Ecto neural progenitor cell (in vitro differentiated cells): ENCODE measurements around the gene BTBD8.
"Not testable (repeated sequence)": the region's sequence is repeated elsewhere in the genome, so short reads cannot be mapped to it uniquely, and the experiment has no call there.

Experiments used
- DNase-seq: peaks from one replicate; pipeline ENCODE4 v3.0.0-alpha.2; 2018; ENCODE audit warnings: low spot score

Gene BTBD8

DNA sequence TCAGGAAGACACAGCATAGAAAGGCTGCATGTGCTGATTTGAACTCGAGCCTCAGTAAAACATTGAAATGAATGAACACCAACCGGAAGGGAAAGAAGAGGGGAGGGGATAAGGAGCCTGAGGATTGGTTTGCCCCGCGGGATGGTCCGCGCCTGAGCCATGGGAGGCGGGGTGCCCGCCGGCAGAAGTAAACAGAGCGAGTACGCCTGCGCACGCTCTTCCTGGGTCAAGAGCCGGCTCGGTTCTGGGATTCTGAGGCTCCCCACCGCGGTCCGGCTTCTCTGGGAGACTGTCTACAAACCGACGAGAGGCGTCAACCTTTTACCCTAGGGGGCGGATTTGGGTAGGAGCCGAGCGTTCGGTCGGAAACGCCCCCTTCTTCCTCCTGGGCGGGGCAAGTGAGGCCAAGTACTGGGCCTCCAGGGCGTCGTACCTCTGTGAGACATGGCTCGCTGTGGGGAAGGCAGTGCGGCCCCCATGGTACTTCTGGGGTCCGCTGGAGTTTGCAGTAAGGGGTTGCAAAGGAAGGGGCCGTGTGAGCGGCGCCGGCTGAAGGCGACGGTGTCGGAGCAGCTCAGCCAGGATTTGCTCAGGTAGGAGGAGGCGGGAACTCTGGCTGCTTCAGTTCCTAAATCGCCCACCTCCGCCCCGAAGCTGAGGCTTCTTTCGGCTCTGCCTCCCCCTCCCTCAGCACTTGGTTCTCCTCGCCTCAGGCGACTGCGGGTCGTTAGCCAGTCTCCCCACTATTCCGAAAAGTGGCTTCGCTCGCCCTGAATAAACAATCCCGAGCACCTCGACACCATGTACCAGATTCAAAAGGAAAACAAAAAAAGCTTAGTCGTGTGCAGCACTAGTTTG is at the start of gene BTBD8:
BTBD8 (plus strand) TSS at position 218 of the 858 bp plus-strand sequence; CDS start at position 445, 227 bp downstream.
- peak; percentile 87 for DNase-seq

DNA sequence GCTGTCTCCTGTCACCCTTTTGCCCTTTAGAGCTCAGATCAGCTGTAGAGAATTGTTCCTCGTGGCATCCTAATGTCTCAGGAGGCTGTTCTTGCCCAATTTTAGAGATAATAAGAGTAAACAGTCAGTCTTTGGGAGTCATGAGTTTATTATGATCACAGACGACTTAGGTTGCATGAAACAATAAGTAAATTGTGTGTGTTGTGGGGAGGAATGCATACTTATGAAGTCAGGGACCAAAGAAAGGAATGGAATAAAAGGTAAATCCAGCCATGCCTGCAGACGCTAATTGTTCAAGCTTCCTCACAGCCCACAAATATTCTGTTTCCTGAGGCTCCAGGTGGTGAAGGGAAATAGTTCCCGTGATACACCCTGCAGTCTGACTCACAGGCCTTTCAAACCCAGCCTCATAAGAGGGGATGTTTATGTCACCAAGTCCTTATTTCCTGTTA is 49.5 kb upstream of the BTBD8 start:
- no peak for DNase-seq

DNA sequence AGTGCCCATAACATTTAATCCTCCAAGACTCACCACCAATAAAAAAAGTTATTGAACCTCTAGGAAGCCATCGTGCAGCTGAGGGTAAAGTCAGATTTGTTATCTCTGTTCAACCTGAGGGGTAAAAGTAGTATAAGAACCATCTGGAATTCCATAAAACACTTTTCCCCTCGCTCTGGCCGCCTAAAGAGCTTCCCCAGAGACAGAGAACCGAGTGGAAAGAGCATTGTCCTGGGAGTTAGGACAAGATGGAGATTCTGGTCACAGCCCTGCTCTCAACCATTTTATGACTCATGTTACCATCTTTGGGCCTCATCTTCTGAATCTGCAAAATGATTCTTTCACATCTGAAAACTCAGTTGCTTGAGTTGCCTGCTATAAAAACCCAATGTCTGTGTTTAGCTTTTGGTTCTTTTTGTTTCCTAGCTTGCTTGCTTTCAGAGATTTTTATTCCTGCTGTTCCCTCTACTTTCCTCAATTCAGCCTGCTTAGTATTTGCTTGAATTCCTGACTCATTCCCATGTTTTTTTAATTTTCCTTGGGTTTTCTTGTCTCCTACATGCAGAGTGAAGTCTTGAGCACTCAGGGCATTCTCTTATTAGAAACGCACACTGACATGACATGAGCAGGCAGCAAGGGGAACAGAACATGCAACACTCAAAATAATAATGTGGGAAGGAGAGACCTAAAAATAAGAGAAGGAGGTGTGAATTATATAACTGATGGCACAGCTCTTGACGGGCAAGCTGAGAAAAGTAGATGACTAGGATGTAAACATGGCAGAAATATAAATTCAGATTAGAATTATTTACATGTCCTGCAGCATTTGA is 48.6 kb upstream of the BTBD8 start:
- DNase-seq, result no peak

DNA sequence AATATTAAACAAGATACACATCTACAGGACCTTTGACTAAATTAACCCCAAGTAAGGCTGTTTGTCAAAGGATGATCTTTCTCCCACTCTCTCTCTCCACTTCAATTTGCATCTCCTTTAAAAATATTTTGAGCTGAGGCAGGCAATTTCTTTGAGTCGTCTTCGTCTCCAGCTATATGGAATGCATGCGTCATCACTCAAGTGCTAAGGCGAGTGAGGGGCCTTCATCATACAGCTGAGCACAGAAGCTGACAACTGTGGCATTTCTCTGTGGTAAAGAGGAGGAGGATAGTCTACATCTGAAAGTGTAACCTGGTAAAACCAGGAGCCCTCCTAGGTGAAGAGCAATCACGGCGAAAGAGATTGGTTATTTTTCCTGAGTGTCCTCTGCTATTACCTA is 42.7 kb upstream of the BTBD8 start:
- no peak for DNase-seq

DNA sequence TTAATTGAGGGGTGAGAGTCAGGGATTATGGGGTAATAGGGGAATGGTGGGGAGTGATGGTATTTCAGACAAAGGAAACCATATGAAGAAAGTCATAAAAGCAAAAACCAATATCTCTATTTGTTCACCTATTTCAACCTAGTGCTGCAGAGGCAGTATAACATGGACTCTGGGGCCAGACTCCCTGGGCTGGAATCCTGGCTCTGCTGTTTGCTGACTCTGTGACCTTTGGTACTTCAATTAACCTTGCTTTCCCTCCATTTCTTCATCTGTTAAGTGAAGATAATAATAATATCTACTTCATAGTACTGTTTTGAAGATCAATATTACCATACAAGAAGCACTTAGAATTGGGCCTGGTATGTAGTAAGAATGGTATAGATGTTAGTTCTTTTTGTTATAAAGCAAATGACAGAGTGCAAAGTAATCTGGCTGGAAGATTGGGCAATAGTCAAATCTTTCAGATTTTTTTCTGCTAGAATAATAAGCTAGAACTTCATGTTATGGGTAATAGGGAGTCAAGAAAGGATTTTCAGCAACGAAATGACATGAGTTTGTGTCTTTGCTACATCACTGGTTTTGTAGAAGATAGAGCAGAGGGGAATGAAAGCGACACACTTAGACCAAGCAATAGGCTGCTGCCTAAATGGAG is 41.3 kb upstream of the BTBD8 start:
- DNase-seq, result no peak

DNA sequence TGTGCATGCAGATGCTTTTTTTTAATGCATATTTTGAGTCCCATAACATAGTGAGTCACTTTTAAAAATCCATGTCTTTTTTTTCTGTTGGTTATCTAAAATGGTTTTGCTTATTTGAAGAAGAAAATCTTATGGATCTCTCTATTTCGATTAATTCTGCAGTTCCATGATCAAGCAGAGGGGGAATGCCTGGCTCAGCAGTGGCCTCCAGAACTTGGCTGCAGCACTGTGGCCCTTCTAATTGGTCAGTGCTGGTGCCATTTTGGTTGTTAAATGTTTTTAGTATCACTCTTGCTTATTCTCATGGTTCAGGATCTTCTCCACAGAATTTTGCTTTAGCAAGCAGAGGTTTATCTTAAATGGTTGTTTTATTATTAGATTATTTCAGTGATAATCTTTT is 39.2 kb upstream of the BTBD8 start:
- no peak for DNase-seq

DNA sequence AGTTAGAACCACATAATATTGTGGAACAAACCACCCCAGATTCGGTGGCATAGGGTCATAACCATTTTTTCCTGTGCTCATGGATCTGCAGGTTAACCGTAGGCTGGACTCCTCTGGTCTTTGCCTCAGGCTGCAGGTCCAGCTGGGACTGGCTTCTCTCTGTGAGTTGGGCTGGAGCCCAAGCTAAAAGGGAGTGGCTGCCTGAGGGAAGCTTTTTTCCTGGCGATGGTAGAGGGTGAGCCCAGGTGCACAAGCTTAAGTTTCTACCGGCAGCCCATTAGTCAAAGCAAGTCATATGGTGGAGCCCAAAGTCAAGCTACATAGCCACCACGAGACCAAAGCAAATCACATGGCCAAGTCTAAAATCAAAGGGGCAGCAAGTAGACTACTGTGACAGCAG is 36.5 kb upstream of the BTBD8 start:
- no peak for DNase-seq

DNA sequence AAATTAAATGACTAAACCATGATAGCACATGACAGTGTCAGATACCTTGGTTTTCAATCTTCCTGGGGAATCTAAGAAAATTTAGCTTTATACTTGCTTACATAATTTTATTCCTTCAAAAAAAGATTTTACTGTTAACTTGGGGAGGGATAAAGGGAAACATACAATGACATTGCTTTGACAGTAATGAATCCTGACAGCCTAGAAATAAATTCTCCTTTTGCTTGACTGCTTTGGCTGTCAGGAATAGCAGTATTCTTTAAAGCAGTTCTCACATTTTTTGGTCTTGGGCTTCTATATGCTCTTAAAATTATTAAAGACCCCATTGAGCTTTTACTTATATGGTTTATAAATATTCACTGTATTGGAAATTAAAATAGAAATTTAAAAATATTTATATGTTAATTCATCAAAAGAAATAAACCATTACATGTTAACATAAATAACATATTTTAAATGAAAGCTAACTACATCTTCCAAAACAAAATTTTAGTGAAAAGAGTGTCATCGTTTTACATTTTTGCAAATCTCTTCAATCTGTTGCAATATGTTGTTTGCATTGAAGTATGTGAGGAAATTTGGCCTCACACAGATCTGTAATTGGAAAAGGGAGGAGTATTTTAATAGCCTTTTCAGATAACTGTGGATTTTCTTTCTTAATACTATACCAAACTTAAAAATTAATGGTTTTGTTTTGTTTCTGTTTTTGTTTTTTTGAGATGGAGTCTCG is 34.2 kb upstream of the BTBD8 start:
- no peak for DNase-seq

DNA sequence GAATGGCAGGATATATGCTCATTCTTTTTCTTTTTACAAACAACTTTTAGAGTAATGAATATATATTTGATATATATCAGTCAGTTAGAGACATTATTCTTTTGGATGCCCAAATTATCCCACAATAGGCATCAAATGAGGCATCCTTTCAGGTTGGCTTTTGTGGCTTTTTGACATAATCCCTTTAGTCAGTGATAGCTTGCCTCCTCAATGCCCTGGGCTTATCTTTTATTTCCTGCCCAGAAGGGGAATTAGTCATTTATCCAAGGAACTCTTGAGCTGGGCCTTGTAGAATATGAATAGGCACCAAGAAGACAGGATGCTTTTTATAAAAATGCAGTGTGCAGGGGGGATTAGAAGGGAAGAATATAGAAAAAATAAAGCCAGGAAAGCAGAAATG is 28.2 kb upstream of the BTBD8 start:
- no peak for DNase-seq

DNA sequence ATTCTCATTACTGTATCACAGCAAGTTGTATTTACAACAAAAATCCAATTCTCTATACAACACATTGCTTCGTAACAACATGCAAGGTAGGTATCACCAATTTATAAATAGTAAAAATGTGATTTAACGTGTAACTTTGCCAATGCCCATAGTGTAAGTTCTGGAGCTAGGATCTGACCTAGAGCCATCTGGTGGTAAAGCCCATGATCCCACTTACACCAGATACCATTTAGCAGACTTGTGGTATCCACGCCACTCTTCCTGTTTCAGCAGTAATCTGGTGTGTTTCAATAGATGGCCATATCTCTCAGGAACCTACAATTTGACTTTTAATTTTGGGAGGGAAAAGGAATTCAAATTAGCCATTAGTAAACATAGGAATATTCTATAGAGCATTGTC is 15.1 kb upstream of the BTBD8 start:
- no peak for DNase-seq

DNA sequence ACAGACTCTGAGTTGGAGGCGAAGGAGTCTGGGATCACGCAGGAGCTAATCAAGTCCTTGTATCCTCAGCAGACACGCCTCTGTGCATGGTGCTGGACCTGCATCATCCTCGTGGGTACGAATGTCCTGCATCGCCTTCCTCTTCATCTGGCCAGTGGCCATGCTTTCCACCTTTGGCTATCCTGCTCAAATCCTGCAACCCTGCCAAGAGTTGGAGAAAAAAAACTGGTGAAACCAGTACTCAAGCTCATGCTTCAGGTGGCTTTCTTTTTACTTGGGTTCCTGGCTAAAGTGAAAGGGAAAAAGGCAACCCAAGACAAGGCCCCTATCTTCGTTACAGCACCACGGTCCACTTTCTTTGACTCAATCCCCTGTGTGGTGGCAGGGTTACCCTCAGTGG is 13.8 kb upstream of the BTBD8 start:
- DNase-seq, result no peak

DNA sequence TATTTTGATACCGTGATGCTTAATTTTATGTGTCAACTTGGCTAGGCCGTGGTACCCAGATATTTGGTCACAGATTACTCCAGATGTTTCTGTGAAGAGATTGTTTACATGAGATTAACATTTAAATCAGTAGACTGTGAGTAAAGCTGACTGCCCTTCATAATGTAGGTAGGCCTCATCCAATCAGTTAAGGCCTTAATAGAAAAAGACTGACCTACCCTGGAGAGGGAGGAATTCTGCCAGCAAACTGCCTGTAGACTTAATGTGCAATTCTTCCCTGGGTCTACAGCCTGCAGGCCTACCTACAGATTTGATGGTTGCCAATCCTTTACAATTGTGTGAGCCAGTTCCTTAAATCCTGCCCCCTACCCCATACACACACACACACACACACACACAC is 9.3 kb upstream of the BTBD8 start:
- DNase-seq, result no peak

DNA sequence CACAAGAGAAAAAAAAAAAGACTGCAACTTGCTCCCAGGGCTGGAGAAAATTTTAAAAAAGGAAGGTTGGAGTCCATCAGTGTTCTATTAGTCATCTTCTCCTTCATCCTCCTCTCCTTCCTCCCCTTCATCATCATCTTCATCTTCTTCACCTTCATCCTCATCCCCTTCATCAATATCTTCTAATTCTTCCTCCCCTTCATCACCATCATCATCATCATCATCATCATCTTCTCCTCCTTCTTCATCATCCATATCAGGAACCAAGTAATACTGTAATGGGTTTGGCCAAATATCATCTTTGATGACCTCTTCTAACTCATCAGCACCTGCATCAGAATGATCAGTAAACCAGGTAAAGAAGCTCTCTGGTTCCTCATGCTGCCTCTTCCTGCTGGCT is 5.7 kb upstream of the BTBD8 start:
- DNase-seq, result not testable (repeated sequence)

DNA sequence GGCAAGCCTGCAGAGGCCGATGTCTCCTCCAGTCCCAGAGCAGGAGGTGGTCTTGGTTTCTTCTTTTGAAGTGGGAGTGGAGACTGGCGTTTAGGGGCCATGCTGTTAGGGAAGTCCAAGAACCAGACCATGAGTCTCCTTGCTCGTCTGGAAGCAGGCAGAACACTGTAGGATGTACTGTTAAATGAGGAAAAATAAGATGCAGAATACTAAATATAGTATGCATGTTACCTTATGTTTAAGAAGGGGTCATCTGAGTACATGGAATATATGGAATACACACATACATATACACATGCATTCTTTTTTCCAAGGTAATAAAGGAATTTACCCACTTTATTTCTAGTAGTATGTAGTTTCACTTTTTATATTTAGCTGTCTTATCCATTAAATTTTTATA is 4.8 kb upstream of the BTBD8 start, which contains the start of gene SETSIP:
SETSIP (minus strand) TSS at position 101 of the 400 bp plus-strand sequence; CDS start at position 101, 0 bp downstream.
- no peak for DNase-seq

DNA sequence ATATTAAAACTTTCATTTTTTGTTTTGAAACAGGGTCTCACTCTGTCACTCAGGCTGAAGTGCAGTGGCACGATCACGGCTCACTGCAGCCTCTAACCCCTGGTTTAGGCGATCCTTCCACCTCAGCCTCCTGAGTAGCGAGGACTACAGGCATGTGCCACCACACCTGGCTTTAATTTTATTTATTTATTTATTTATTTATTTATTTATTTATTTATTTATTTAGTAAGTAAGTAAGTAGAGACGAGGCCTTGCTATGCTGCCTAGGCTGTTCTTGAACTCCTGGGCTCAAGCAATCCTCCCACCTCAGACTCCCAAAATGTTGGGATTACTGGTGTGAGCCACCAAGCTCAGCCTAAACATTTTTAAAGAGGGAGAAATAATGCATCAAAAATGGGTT is 3.8 kb upstream of the BTBD8 start:
- no peak for DNase-seq

DNA sequence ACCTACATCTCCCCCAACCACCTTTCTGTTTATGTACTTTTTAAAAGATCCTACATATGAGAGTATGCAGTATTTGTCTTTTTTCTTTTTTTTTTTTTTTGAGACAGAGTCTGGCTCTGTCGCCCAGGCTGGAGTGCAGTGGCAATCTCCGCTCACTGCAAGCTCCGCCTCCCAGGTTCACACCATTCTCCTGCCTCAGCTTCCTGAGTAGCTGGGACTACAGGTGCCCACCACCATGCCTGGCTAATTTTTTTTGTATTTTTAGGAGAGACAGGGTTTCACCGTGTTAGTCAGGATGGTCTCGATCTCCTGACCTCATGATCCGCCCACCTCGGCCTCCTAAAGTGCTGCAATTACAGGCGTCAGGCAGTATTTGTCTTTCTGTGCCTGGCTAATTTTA is 2.1 kb upstream of the BTBD8 start:
- DNase-seq, result not testable (repeated sequence)

DNA sequence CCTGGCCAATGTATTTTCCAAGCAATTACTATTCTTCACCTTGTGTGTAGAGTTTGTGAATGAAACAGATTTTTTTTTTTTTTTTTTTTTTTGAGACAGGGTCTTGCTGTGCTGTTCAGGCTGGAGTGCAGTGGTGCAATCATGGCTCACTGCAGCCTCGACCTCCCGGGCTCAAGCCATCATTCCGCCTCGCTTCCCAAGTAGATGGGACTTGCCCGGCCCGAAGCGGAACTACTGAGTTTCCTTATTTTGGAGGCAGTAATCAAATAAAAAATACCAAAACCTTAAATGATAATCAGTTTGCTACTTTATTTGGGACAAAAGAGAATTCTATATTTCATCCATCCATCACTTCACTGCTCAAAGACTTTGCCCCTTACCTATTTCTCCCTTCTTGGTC is 704 bp upstream of the BTBD8 start:
- no peak for DNase-seq

DNA sequence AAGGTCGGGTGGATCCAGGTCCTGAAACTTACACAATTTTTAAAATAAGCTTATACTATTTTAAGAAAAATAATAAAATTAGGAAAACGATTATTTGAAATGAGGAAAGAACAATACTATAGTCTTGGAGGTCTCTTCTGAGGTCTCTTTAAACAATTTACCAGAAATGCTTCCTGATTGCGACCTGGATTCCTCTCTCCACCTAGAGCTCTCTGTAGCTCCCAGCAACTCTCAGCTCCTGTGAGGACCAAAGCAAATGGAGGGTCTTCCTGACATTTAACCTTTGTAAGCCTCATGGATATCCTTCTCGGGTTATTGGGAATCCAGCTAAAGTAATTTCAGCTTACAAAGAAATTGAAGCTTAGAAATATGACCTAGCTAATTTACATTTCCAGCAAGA is 886 bp downstream of the BTBD8 start:
- no peak for DNase-seq

DNA sequence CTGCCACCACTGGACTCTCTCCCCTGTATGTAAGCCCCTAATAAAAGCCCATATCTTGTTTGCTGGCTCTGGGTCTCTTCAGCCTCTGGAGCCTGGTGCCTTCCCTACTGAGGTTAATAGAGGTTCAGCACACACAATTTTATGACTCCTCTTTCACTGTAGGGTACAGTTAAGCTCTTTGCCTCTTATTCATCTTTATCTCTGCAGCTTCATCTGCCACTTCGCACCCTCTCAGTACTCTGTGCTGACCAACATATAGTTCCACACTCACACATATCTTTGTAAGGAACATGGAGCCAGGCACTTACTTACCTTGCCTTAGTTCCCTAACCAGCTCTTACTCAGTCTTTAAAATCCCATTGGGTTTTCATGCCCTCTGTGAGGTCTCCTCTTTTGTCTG is 4.5 kb downstream of the BTBD8 start:
- no peak for DNase-seq

DNA sequence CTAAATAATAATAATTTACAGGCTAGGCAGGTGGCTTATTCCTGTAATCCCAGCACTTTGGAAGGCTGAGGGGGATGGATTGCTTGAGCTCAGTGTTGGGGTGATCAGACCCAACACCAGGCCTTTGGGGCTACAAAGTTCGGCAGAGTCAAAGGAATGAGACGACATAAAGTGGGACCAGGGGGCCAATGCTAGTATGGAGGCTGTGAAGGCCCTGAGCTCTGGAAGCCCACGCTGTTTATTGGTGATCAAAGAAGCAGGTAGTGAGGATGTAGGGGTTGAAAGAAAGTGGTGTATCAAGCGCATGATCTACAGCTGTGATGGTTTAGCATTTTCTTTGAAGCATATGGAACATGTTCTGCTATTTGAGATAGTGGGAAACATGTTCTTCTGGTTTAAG is 5.6 kb downstream of the BTBD8 start:
- DNase-seq, result no peak

DNA sequence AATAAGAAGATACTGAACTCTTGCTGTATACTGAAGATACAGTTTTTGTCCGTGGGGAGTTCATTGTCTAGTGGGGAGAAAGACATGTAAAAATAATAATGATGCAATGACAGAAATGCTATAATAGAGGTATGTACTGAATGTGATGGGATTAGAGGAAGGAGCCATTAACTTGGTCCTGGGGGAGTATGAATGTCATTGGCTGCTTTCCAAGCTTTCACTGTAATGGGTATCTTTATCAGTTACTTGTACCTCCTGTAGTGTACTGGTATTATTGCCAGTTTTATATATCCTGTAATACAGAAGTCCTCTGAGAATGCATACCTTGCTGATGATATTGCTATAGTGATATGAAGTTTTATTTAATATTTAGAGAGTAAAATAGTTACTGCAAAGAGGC is 7.4 kb downstream of the BTBD8 start:
- no peak for DNase-seq

DNA sequence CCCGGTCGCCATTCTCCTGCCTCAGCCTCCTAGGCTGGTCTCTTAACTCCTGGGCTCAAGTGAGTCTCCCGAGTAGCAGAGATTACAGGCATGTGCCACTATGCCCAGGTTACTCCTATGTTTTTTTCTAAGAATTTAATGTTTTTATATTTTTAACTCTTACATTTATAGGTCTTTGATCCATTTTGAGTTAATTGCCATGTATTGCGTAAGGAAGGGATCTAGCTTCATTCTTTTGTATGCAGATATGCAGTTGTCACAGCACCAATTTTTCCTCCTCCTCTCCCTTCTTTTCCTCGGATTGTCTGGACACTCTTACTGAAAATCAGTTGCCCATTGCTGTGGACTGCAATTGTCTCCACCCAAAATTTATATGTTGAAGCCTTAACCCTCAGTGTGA is 11.5 kb downstream of the BTBD8 start:
- DNase-seq, result no peak
